ENCODE data around the gene NRG3.

DNA sequence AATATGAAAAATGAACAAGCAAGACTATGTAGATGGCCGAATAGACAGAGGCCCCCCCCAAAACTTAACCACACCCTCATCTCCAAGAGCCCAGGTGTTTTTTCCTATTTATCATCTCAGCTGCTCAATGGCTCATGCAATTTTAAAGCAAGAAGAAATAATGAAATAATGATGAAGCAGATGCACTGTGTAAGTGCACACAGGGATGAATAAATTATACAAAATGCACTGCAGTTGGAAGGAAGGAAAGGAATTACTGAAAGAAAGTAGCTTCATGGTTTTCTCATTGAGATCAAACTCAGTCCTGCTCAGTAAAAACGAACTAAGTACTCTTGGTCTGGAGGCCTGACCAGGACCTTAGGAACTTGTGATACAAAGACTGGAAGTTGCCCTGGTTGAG, 810.1 kb downstream of the NRG3 start:
- no peak for TF ChIP-seq POLR2A (IDR thresholded peaks at IDR 0.05; ENCODE audit: low read depth, low read length)
- TF ChIP-seq TAF1 (IDR thresholded peaks at IDR 0.05; ENCODE audit: borderline replicate concordance, low read depth, low read length), result no peak
- no peak for TF ChIP-seq POLR2AphosphoS5 (IDR thresholded peaks at IDR 0.05; ENCODE audit: low read depth, low read length)

Measured in GM12892 (cell line).